Stomach (tissue), 4 donors: ENCODE results near the gene CRYGA.

Source experiments
- EP300 ChIP-seq: sonication (generic); formaldehyde crosslinking; IDR thresholded peaks from one replicate; pipeline ENCODE4 v1.6.1; 2017; ENCODE audit warnings: antibody characterized with exemption
- POLR2A ChIP-seq, 4 donors: fragments of 450-650 bp; IDR thresholded peaks; one replicate each; pipeline ENCODE4 v1.6.1; 2016; ENCODE audit warnings: antibody characterized with exemption in 4 of 4, control low read depth in 2 of 4, mild to moderate bottlenecking in 1 of 4, moderate library complexity in 1 of 4
- TF ChIP-seq, protein P1 (sequence below), 7 experiments: fragments of 450-650 bp in 4 of 7; fragments of 200-600 bp in 3 of 7; sonication (generic) in 3 of 7; IDR thresholded peaks; one replicate each; pipeline ENCODE4 v1.5.1; 2016 to 2019; ENCODE audit warnings: antibody characterized with exemption in 7 of 7, control low read depth in 2 of 7, mild to moderate bottlenecking in 1 of 7

- TF ChIP-seq, protein P1, sequence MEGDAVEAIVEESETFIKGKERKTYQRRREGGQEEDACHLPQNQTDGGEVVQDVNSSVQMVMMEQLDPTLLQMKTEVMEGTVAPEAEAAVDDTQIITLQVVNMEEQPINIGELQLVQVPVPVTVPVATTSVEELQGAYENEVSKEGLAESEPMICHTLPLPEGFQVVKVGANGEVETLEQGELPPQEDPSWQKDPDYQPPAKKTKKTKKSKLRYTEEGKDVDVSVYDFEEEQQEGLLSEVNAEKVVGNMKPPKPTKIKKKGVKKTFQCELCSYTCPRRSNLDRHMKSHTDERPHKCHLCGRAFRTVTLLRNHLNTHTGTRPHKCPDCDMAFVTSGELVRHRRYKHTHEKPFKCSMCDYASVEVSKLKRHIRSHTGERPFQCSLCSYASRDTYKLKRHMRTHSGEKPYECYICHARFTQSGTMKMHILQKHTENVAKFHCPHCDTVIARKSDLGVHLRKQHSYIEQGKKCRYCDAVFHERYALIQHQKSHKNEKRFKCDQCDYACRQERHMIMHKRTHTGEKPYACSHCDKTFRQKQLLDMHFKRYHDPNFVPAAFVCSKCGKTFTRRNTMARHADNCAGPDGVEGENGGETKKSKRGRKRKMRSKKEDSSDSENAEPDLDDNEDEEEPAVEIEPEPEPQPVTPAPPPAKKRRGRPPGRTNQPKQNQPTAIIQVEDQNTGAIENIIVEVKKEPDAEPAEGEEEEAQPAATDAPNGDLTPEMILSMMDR (IDR thresholded peaks at IDR 0.05), result no peak
- TF ChIP-seq POLR2A (IDR thresholded peaks at IDR 0.05) (no peak), EP300 (no peak)
Observed at GRCh38 chr2:208183526-208183925, 20.1 kb upstream of the CRYGA start.
